DND-41 (cell line): ENCODE data around the gene CR1L.
"Not testable (repeated sequence)": the region's sequence is repeated elsewhere in the genome, so short reads cannot be mapped to it uniquely, and the experiment has no call there.

Source experiments
- ATAC-seq: fragments of 200-7000 bp; cut with Tn5 transposase; 3 replicates; pipeline ENCODE4 v1.9.1; 2021; ENCODE audit warnings: low read depth; ENCODE audit not compliant: insufficient read depth
- DNase-seq: peaks from one replicate; pipeline ENCODE4 v3.0.0-alpha.2; 2020
- H2AFZ ChIP-seq: 2 replicates; pipeline ENCODE4 v1.6.0; 2012; ENCODE audit warnings: low read depth, low read length
- H3K27ac ChIP-seq: 2 replicates; pipeline ENCODE4 v1.5.1; 2012; ENCODE audit warnings: low read length, inconsistent platforms
- H3K27me3 ChIP-seq: fragments of 200-600 bp; sonication (generic); 2 replicates; pipeline ENCODE4 v1.6.0; 2012; ENCODE audit warnings: low read length, mild to moderate bottlenecking, inconsistent platforms; ENCODE audit not compliant: insufficient read depth, poor library complexity
- H3K36me3 ChIP-seq: 2 replicates; pipeline ENCODE4 v1.5.1; 2012; ENCODE audit warnings: low read length, inconsistent platforms; ENCODE audit not compliant: insufficient read depth
- H3K4me1 ChIP-seq: 2 replicates; pipeline ENCODE4 v1.5.1; 2012; ENCODE audit warnings: mild to moderate bottlenecking, low read length; ENCODE audit not compliant: insufficient read depth
- H3K4me2 ChIP-seq: 2 replicates; pipeline ENCODE4 v1.6.0; 2012; ENCODE audit warnings: mild to moderate bottlenecking, moderate library complexity, low read length, inconsistent platforms; ENCODE audit not compliant: insufficient read depth
- H3K4me3 ChIP-seq, 2 experiments: fragments of 200-600 bp in 1 of 2; shearing (Covaris generic) in 1 of 2; 2 replicates each; pipeline ENCODE4 v1.5.1; 2012 to 2016; ENCODE audit warnings: inconsistent platforms in 2 of 2, low read length in 2 of 2, mild to moderate bottlenecking in 2 of 2, low read depth in 1 of 2, moderate library complexity in 1 of 2
- H3K79me2 ChIP-seq: 2 replicates; pipeline ENCODE4 v1.6.0; 2012; ENCODE audit warnings: low read length, inconsistent platforms; ENCODE audit not compliant: insufficient read depth
- H3K9ac ChIP-seq: 2 replicates; pipeline ENCODE4 v1.6.0; 2012; ENCODE audit warnings: low read depth, mild to moderate bottlenecking, inconsistent platforms, low read length, moderate library complexity
- H3K9me3 ChIP-seq: 2 replicates; pipeline ENCODE4 v1.5.1; 2012; ENCODE audit warnings: low read length, moderate library complexity, mild to moderate bottlenecking, inconsistent platforms; ENCODE audit not compliant: insufficient read depth, severe bottlenecking
- H4K20me1 ChIP-seq: 2 replicates; pipeline ENCODE4 v1.6.0; 2012; ENCODE audit warnings: low read length; ENCODE audit not compliant: insufficient read depth
- CTCF ChIP-seq: IDR thresholded peaks from 2 replicates; pipeline ENCODE4 v1.5.1; 2012; ENCODE audit warnings: borderline replicate concordance, low read length, moderate library complexity, mild to moderate bottlenecking; ENCODE audit not compliant: poor library complexity, severe bottlenecking; ENCODE audit errors: extremely low read depth
- EZH2 ChIP-seq: IDR thresholded peaks from 3 replicates; pipeline ENCODE4 v1.6.1; 2012; ENCODE audit warnings: borderline replicate concordance, low read depth, mild to moderate bottlenecking, moderate library complexity, low read length, inconsistent platforms; ENCODE audit not compliant: severe bottlenecking

The CR1L gene

GRCh38 chr1:207638487-207639145 lies 6.3 kb upstream of the CR1L start:
- H4K20me1 ChIP-seq, H3K4me1 ChIP-seq, DNase-seq, H3K9me3 ChIP-seq, ATAC-seq, H3K9ac ChIP-seq, H2AFZ ChIP-seq, H3K27ac ChIP-seq, H3K79me2 ChIP-seq, H3K4me3 ChIP-seq, H3K4me2 ChIP-seq, H3K36me3 ChIP-seq, H3K27me3 ChIP-seq: not testable (repeated sequence)

GRCh38 chr1:207639362-207639761 lies 5.6 kb upstream of the CR1L start:
- not testable (repeated sequence) for H3K4me3 ChIP-seq, DNase-seq, H4K20me1 ChIP-seq, H3K79me2 ChIP-seq, ATAC-seq, H2AFZ ChIP-seq, H3K9me3 ChIP-seq, H3K27me3 ChIP-seq, H3K4me1 ChIP-seq, H3K9ac ChIP-seq, H3K27ac ChIP-seq, H3K4me2 ChIP-seq, H3K36me3 ChIP-seq

GRCh38 chr1:207644166-207644851 lies 624 bp upstream of the CR1L start:
- Histone ChIP-seq H3K27ac (no peak overlapping the region), H2AFZ (no peak overlapping the region), H3K36me3 (no peaks in the 10 kb centered on the region), H4K20me1 (no peaks in the 10 kb centered on the region), H3K4me2 (no peak overlapping the region), H3K4me1 (no peaks in the 10 kb centered on the region), H3K4me3 (no peak overlapping the region), H3K9me3 (no peaks in the 10 kb centered on the region), H3K79me2 (no peaks in the 10 kb centered on the region), H3K27me3 (peaks cover 13% of the 10 kb centered on the region), H3K9ac (no peak overlapping the region)
- TF ChIP-seq CTCF (no peak), EZH2 (no peak)
- DNase-seq (no peak), ATAC-seq (no peak)

- no peak overlapping the region for H3K27ac ChIP-seq
Observed at GRCh38 chr1:207645635-207646081, 725 bp downstream of the CR1L start.

More at GRCh38 chr1:207645635-207646081, 725 bp downstream of the CR1L start:
- no peak overlapping the region for H3K9ac ChIP-seq
- H3K4me2 ChIP-seq: no peak overlapping the region
- no peak for DNase-seq
- no peak overlapping the region for H2AFZ ChIP-seq
- no peaks in the 10 kb centered on the region for H4K20me1 ChIP-seq
- H3K9me3 ChIP-seq: no peaks in the 10 kb centered on the region
- ATAC-seq: no peak
- H3K4me1 ChIP-seq: no peaks in the 10 kb centered on the region
- no peaks in the 10 kb centered on the region for H3K79me2 ChIP-seq
- no peak for TF ChIP-seq CTCF
- TF ChIP-seq EZH2: no peak
- no peak overlapping the region for H3K4me3 ChIP-seq
- no peaks in the 10 kb centered on the region for H3K36me3 ChIP-seq
- peaks cover 18% of the 10 kb centered on the region for H3K27me3 ChIP-seq
